K562 (cell line): ENCODE data around the gene MRTFB. TPM values are rescaled to one million over a fixed set of nuclear protein-coding genes. Genes with fewer than 3 reads are reported as not detected.
A peak's percentile ranks its signal among the peaks of the same experiment; 100 is the strongest.

Source experiments
- ATAC-seq: fragments of 200-7000 bp; cut with Tn5 transposase; 3 replicates; pipeline ENCODE4 v1.9.1; 2020; ENCODE audit warnings: moderate library complexity
- BruUV-seq: library from RNA; stranded (reverse); fragments of 400-500 nt; replicated peaks from 2 replicates; lab custom pipeline; 2021; lab: Mats Ljungman, UMichigan
- CTCF ChIA-PET: fragments of 300-600 bp; formaldehyde crosslinking; extraction: SDS; loops from one replicate; lab custom pipeline; 2021; ENCODE audit warnings: low intra/inter-chr PET ratio; lab: Yijun Ruan, JAX
- POLR2A ChIA-PET: fragments of 300-600, 350-650 bp; sonication (Branson Sonifier 250); formaldehyde crosslinking; extraction: SDS; loops from one replicate; lab custom pipeline; 2021; ENCODE audit warnings: antibody characterized with exemption, inconsistent platforms; lab: Yijun Ruan, JAX
- DNase-seq, 4 experiments: peaks; one replicate each; pipeline versions ENCODE4 v3.0.0 to v3.0.0-alpha.2; 2011 to 2018; ENCODE audit warnings: low spot score in 3 of 4, mixed read lengths in 3 of 4; ENCODE audit errors: extremely low read depth in 1 of 4
- FAIRE-seq: peaks from 2 replicates; lab custom pipeline; 2011; peaks lifted over from hg19 to GRCh38; lab: Jason Lieb, UNC
- H2AFZ ChIP-seq: 2 replicates; pipeline ENCODE4 v1.6.0; 2011; ENCODE audit warnings: low read depth, low read length, control low read depth, inconsistent platforms
- H3K27ac ChIP-seq: fragments of 200-600 bp; 3 replicates; pipeline ENCODE4 v1.8.0; 2011; ENCODE audit warnings: low read depth, mild to moderate bottlenecking, control low read depth, inconsistent platforms, low read length, moderate library complexity, mixed read lengths; ENCODE audit errors: extremely low read depth
- H3K27me3 ChIP-seq, 2 experiments: fragments of 300-600 bp in 1 of 2; 2 replicates in 1 of 2; 3 replicates in 1 of 2; pipeline versions ENCODE4 v1.6.0 to v1.8.0; 2011; ENCODE audit warnings: inconsistent platforms in 2 of 2, low read length in 2 of 2, mild to moderate bottlenecking in 1 of 2, mixed read lengths in 1 of 2, moderate library complexity in 1 of 2; ENCODE audit not compliant: control insufficient read depth in 2 of 2, insufficient read depth in 2 of 2
- H3K36me3 ChIP-seq: fragments of 300-600 bp; 3 replicates; pipeline ENCODE4 v1.8.0; 2011; ENCODE audit warnings: mild to moderate bottlenecking, low read length, inconsistent platforms; ENCODE audit not compliant: control insufficient read depth, insufficient read depth
- H3K4me1 ChIP-seq, 2 experiments: fragments of 200-600 bp in 1 of 2; replicated peaks in 1 of 2; 2 replicates in 1 of 2; 3 replicates in 1 of 2; pipeline versions ENCODE4 v1.5.1 to v1.8.0; 2011; ENCODE audit warnings: inconsistent platforms in 2 of 2, low read length in 2 of 2, mild to moderate bottlenecking in 1 of 2, mixed read lengths in 1 of 2, moderate library complexity in 1 of 2; ENCODE audit not compliant: control insufficient read depth in 2 of 2, insufficient read depth in 2 of 2
- H3K4me2 ChIP-seq: 2 replicates; pipeline ENCODE4 v1.6.1; 2011; ENCODE audit warnings: low read length, control low read depth, inconsistent platforms, mixed read lengths; ENCODE audit not compliant: insufficient read depth
- H3K4me3 ChIP-seq: fragments of 200-600 bp; sonication (generic), shearing (Covaris generic); 2 replicates; pipeline ENCODE4 v1.5.1; 2016; ENCODE audit warnings: control low read depth, inconsistent platforms
- H3K79me2 ChIP-seq: fragments of 200-600 bp; 3 replicates; pipeline ENCODE4 v1.8.0; 2011; ENCODE audit warnings: low read length, inconsistent platforms; ENCODE audit not compliant: control insufficient read depth, insufficient read depth
- H3K9ac ChIP-seq, 2 experiments: 2 replicates each; pipeline versions ENCODE4 v1.6.0 to v1.6.1; 2011; ENCODE audit warnings: low read depth in 2 of 2, low read length in 2 of 2, control low read depth in 1 of 2, inconsistent platforms in 1 of 2, mild to moderate bottlenecking in 1 of 2, mixed read lengths in 1 of 2; ENCODE audit not compliant: insufficient read depth in 1 of 2
- H3K9me1 ChIP-seq: one replicate; pipeline ENCODE4 v1.6.0; 2011; ENCODE audit warnings: inconsistent platforms, mild to moderate bottlenecking, low read length, moderate library complexity; ENCODE audit not compliant: control insufficient read depth, insufficient read depth
- H3K9me3 ChIP-seq: replicated peaks from 2 replicates; pipeline ENCODE4 v1.5.1; 2011; ENCODE audit warnings: low read depth, low read length, inconsistent platforms; ENCODE audit not compliant: control insufficient read depth, insufficient read depth
- H4K20me1 ChIP-seq: replicated peaks from 2 replicates; pipeline ENCODE4 v1.6.1; 2011; ENCODE audit warnings: low read length, inconsistent platforms, mixed read lengths; ENCODE audit not compliant: control insufficient read depth, insufficient read depth
- MCM5 ChIP-seq: fragments of 450-650 bp; IDR thresholded peaks from 2 replicates; pipeline ENCODE4 v1.6.1; 2016; ENCODE audit warnings: low read depth
- MTA1 ChIP-seq: fragments of 450-650 bp; IDR thresholded peaks from 2 replicates; pipeline ENCODE4 v1.6.1; 2017; ENCODE audit warnings: borderline replicate concordance
- MYNN ChIP-seq, 2 experiments: sonication (generic); formaldehyde crosslinking in 1 of 2; IDR thresholded peaks; 2 replicates each; pipeline versions ENCODE4 v1.5.0 to v1.6.1; 2016 to 2020; ENCODE audit warnings: antibody characterized with exemption in 1 of 2, missing genetic modification reagents in 1 of 2
- NEUROD1 ChIP-seq: fragments of 150-350 bp; IDR thresholded peaks from 2 replicates; pipeline ENCODE4 v1.6.1; 2014; ENCODE audit warnings: borderline replicate concordance, low read length, low read depth; ENCODE audit not compliant: partially characterized antibody
- NR2F6 ChIP-seq: fragments of 450-650 bp; formaldehyde crosslinking; IDR thresholded peaks from 2 replicates; pipeline ENCODE4 v1.4.0; 2020; ENCODE audit warnings: mild to moderate bottlenecking
- RBM25 ChIP-seq: fragments of 200-400 bp; formaldehyde crosslinking; IDR thresholded peaks from 2 replicates; pipeline ENCODE4 v1.6.1; 2018; ENCODE audit warnings: low read length, low read depth, moderate library complexity; ENCODE audit not compliant: severe bottlenecking
- SAFB2 ChIP-seq: fragments of 200-400 bp; formaldehyde crosslinking; IDR thresholded peaks from 2 replicates; pipeline ENCODE4 v1.6.1; 2018; ENCODE audit warnings: borderline replicate concordance, low read length, low read depth, moderate library complexity; ENCODE audit not compliant: severe bottlenecking
- SOX6 ChIP-seq: fragments of 450-650 bp; IDR thresholded peaks from 2 replicates; pipeline ENCODE4 v1.6.1; 2014; ENCODE audit warnings: mild to moderate bottlenecking
- STAT5A ChIP-seq: IDR thresholded peaks from 2 replicates; pipeline ENCODE4 v1.6.1; 2012; ENCODE audit warnings: low read length, inconsistent platforms, borderline replicate concordance
- ZFP36 ChIP-seq: fragments of 150-350 bp; IDR thresholded peaks from 2 replicates; pipeline ENCODE4 v1.6.1; 2018; ENCODE audit warnings: low read length, low read depth; ENCODE audit not compliant: partially characterized antibody
- ZNF24 ChIP-seq: fragments of 450-650 bp; IDR thresholded peaks from 2 replicates; pipeline ENCODE4 v1.6.1; 2016
- ZNF77 ChIP-seq: fragments of 250-450 bp; sonication (Bioruptor Pico); IDR thresholded peaks from 2 replicates; pipeline ENCODE4 v1.5.0; 2020
- ZNF830 ChIP-seq: fragments of 250-450 bp; sonication (Bioruptor Pico); IDR thresholded peaks from 2 replicates; pipeline ENCODE4 v1.5.0; 2021; ENCODE audit warnings: mild to moderate bottlenecking
- WGBS: fragments of 100-300 bp; shearing (Covaris generic); methylation state at CpG from one replicate; pipeline ENCODE4 v1.1.6; 2016; ENCODE audit warnings: low coverage, mixed read lengths; ENCODE audit not compliant: insufficient coverage; ENCODE audit errors: missing lambda C conversion rate; 5-methylcytosine and 5-hydroxymethylcytosine counted together
- in situ Hi-C: fragments of 300-500 bp; cut with MboI; formaldehyde crosslinking; loops from 4 replicates; pipeline ENCODE4 v1.15.0; 2018; ENCODE audit warnings: inconsistent platforms, mixed read lengths
- intact Hi-C: fragments of 100-400 bp; cut with micrococcal nuclease; formaldehyde crosslinking; loops from 2 replicates; pipeline ENCODE4 v1.14.2; 2022
- polyA plus RNA-seq, 8 experiments: library from polyadenylated mRNA; depleted of rRNA in 4 of 8; stranded (reverse) in 5 of 8; unstranded in 3 of 8; fragments of >200 nt; fragmentation: Nextera tagmentation in 2 of 8; fragmentation: Illumina TruSeq in 1 of 8; extraction: Ambion mirVana in 2 of 8; extraction: Trizol in 1 of 8; gene quantifications; 2 replicates each; pipeline versions ENCODE4 v1.2.1 to v1.2.3, GENCODE V29; 2011 to 2014; ENCODE audit warnings: inconsistent platforms in 1 of 8, missing spikeins in 1 of 8
- total RNA-seq, 7 experiments: library from RNA; depleted of rRNA in 6 of 7; stranded (reverse); fragments of >200 nt in 6 of 7; fragmentation: Illumina TruSeq in 2 of 7; extraction: Trizol in 2 of 7; gene quantifications; 2 replicates each; pipeline versions ENCODE4 v1.2.1 to v1.2.3, GENCODE V29; 2011 to 2021; ENCODE audit warnings: low replicate concordance in 1 of 7

The MRTFB gene
- total and polyA plus RNA-seq, 9 of the 15 experiments (the other 6 are each of a cell fraction or from before 2014, with no cell fraction given) = 2.2 to 12.7 (median 7.0) TPM

GRCh38 chr16:14043278-14043677, 27.8 kb upstream of the MRTFB start:
- Histone ChIP-seq H3K36me3 (no peaks in the 10 kb centered on the region), H3K4me1 (no peaks in the 10 kb centered on the region), H3K4me2 (no peak overlapping the region), H3K4me3 (no peak overlapping the region), H3K9me3 (no peaks in the 10 kb centered on the region), H3K9me1 (no peaks in the 10 kb centered on the region), H2AFZ (no peak overlapping the region), H4K20me1 (no peaks in the 10 kb centered on the region), H3K27ac (no peak overlapping the region), H3K9ac (no peak overlapping the region), H3K27me3 (peaks cover 15 to 33% of the 10 kb centered on the region in 2 experiments; a peak in 4 of 5 replicates), H3K79me2 (no peaks in the 10 kb centered on the region)
- TF ChIP-seq ZNF830 (CRISPR knock-in tag) (no peak), MCM5 (no peak), STAT5A (no peak), SOX6 (no peak), NEUROD1 (no peak), ZNF77 (CRISPR knock-in tag) (no peak)
- ATAC-seq (no peak), FAIRE-seq (no peak), DNase-seq (no peak)
- in situ Hi-C loops = no loop called here
- CTCF ChIA-PET = interaction anchor here (0.7 kb wide), 1 partner anchor 26 kb away, joined by 3 read pairs; no protein-coding TSS in a partner anchor
- BruUV-seq = no TSS peak
- intact Hi-C loops = no loop called here
- WGBS = 6% methylated on average over 6 of the region's 6 CpGs
- POLR2A ChIA-PET = no interaction called here

- no peak for DNase-seq
- Histone ChIP-seq H3K4me1 (no peaks in the 10 kb centered on the region), H3K27me3 (peaks cover 16 to 33% of the 10 kb centered on the region in 2 experiments; a peak in 4 of 5 replicates), H3K4me3 (no peak overlapping the region), H3K4me2 (no peak overlapping the region), H3K79me2 (no peaks in the 10 kb centered on the region), H4K20me1 (no peaks in the 10 kb centered on the region), H3K9me3 (no peaks in the 10 kb centered on the region), H3K9me1 (no peaks in the 10 kb centered on the region), H3K27ac (no peak overlapping the region), H3K9ac (no peak overlapping the region), H3K36me3 (no peaks in the 10 kb centered on the region), H2AFZ (no peak overlapping the region)
- in situ Hi-C loops (no loop called here), intact Hi-C loops (no loop called here)
- ATAC-seq = no peak
- ChIA-PET POLR2A (no interaction called here), CTCF (no interaction called here)
- BruUV-seq = no TSS peak
- no peak for FAIRE-seq
- WGBS = 2% methylated on average over 6 of the region's 6 CpGs
- TF ChIP-seq RBM25 = peak; percentile 84
- TF ChIP-seq ZFP36 = peak; percentile 94
- TF ChIP-seq SAFB2 = no peak
- TF ChIP-seq MYNN (IDR thresholded peaks at IDR 0.05) = no peak
- TF ChIP-seq MYNN (CRISPR knock-in tag; IDR thresholded peaks at IDR 0.05) = no peak
- no peak for TF ChIP-seq MTA1
- TF ChIP-seq NR2F6 (CRISPR knock-in tag) = no peak
- peak; percentile 34; the same call in 1 of the 2 replicates for TF ChIP-seq ZNF24
Observed at GRCh38 chr16:14043793-14044192, 27.3 kb upstream of the MRTFB start.
